Ramos (cell line): ENCODE data around the gene GLYATL1B.

Experiments
- in situ Hi-C: fragments of 300-500 bp; cut with MboI; formaldehyde crosslinking; loops from one replicate; pipeline ENCODE4 v1.14.3; 2022; ENCODE audit warnings: low sequenced_read_pairs; ENCODE audit not compliant: unreplicated experiment

Gene GLYATL1B

GRCh38 chr11:59141673-59142460 is 55.8 kb downstream of the GLYATL1B start:
- in situ Hi-C loops: no loop called here

DNA sequence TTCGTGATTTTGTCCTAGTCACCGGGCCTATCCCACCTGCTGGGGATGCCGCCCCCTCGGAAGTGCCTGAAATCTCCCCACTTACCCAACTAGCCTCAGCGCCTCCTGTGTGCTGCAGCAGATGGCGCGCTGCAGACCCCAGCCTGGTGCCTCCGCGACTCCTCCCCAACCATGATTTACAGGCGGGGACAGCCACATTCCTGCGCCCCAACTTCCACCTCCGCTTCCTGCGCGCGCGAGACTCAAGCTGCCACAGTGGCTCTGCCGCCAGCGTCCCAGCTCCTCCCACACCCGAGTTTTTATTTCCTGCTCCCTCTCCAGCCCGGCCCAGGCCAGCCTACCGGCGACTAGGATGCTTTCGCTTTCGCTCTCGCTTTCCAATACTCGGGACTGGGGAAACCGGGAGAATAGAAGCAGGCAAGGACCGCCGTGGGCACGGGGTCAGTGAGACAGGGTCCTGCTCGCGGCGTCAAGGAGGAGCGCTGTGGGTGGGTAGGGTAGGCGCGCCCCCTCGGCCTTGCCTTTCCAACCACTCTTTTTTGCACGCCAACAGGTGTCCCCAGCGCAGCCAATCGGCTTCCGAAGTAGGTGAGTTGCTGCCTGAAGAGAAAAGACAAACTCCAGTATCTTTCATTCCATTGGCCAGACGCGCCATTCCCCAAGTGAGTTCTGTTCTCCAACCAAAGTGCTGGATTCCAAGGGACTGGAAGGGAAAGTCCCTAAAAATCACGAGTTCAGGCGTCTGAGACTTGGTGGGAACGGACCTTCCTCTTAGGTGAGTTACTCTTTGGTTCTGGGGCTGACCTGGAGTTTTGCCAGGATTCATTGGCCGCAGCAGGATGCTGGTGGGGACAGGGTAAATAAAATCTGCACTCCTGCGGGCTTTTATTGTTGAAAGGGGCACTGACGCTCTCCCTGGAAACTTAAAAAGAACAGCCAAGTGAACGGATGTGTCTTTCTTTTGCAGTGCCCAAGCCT is 56.7 kb downstream of the GLYATL1B start, which contains the start of gene FAM111A:
Gene FAM111A, plus strand, starts transcription at position 327 of the 978 bp plus-strand sequence. CDS start 6,017 bp downstream, outside the sequence.
- in situ Hi-C loops: no loop called here

DNA sequence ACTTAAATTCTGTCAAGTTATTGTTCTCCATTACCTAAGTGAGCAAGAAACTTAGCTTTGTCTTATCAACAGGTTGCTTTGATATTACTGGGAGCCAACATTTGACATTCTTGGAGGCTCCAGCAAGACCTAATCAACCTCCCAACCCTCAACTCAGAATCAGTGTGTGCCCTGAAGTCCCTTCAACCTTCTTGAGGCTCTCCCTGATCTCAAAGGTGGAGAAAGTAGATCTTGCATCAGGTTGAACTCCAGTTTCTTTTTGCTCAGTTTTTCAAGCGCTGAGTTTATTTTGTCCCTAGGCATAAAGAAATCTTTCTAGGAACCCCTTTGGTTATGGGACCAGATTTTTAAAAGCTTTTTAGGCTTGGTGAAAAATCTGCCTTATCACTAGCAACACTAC is 58.0 kb downstream of the GLYATL1B start:
- in situ Hi-C loops: no loop called here
